ENCODE results near the gene DAPK2.

Gene DAPK2

DNA sequence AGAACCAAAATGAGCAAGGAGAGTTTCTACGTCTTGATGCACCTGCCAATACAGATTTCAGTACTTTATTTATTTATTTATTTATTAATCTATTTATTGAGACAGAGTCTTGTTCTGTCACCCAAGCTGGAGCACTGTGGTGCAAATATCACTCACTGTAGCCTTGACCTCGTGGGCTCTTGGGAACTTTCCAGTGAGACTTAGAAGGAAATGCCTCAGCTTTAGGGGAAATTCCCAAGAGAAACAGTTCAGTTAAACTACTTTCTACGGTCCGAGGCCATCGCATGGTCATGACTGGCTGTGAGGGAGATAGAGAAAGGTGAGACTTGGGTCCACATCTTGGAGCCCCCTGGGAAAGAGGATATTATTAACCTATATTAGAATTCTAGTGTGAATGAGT lies 165.5 kb downstream of the DAPK2 start:
- H3K36me3 ChIP-seq (replicated peaks; ENCODE audit: low read depth, low read length), result no peaks in the 10 kb centered on the region
- peak overlapping the region; percentile 45 for H3K4me3 ChIP-seq (ENCODE audit: low read length)
- peaks cover 59% of the 10 kb centered on the region for H3K4me1 ChIP-seq (ENCODE audit: low read length)
- H3K79me2 ChIP-seq (ENCODE audit: low read length), result no peaks in the 10 kb centered on the region
- TF ChIP-seq, protein P1, sequence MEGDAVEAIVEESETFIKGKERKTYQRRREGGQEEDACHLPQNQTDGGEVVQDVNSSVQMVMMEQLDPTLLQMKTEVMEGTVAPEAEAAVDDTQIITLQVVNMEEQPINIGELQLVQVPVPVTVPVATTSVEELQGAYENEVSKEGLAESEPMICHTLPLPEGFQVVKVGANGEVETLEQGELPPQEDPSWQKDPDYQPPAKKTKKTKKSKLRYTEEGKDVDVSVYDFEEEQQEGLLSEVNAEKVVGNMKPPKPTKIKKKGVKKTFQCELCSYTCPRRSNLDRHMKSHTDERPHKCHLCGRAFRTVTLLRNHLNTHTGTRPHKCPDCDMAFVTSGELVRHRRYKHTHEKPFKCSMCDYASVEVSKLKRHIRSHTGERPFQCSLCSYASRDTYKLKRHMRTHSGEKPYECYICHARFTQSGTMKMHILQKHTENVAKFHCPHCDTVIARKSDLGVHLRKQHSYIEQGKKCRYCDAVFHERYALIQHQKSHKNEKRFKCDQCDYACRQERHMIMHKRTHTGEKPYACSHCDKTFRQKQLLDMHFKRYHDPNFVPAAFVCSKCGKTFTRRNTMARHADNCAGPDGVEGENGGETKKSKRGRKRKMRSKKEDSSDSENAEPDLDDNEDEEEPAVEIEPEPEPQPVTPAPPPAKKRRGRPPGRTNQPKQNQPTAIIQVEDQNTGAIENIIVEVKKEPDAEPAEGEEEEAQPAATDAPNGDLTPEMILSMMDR (IDR thresholded peaks at IDR 0.05; ENCODE audit: low read depth, low read length), result no peak
- no peak for TF ChIP-seq EZH2phosphoT487 (IDR thresholded peaks at IDR 0.05; ENCODE audit: low read depth)
- H3K9me3 ChIP-seq (ENCODE audit: insufficient read depth, low read length), result no peaks in the 10 kb centered on the region
- peak overlapping the region; percentile 60 for H3K4me2 ChIP-seq (ENCODE audit: low read length)
- H3K27ac ChIP-seq (ENCODE audit: low read length), result peak overlapping the region; percentile 59; the same call in 1 of the 2 replicates
- no peaks in the 10 kb centered on the region for H4K20me1 ChIP-seq (ENCODE audit: insufficient read depth, low read length)
- H3K9ac ChIP-seq (ENCODE audit: low read length), result peak overlapping the region; percentile 46
- no peak overlapping the region for H2AFZ ChIP-seq (ENCODE audit: low read depth, low read length)
- no peaks in the 10 kb centered on the region for H3K27me3 ChIP-seq (ENCODE audit: low read depth, low read length)

DNA sequence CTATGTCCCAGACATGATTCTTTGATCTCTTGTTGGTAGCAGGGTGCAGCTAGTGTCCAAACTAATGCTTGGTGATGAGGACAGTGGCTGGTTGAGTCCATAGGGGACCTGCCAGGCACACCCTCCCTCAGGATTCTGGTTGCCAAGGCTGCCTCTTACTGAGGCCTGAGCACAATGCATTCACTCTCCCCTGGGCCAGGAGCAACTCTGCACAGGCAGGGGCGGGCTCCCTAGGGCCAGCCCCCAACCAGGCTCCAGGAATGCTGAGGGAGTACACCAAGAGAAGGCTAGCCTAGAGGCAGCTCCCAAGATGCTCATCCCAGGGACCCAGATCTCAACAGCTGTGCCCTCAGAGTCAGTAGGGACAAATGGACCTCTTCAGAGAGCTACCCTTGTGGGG lies 166.3 kb downstream of the DAPK2 start:
- Histone ChIP-seq H2AFZ (ENCODE audit: low read depth, low read length) (no peak overlapping the region), H3K9me3 (ENCODE audit: insufficient read depth, low read length) (no peaks in the 10 kb centered on the region), H3K4me1 (ENCODE audit: low read length) (peaks cover 59% of the 10 kb centered on the region), H3K27me3 (ENCODE audit: low read depth, low read length) (no peaks in the 10 kb centered on the region), H4K20me1 (ENCODE audit: insufficient read depth, low read length) (no peaks in the 10 kb centered on the region), H3K4me2 (ENCODE audit: low read length) (peak overlapping the region; percentile 60; the same call in 1 of the 2 replicates), H3K9ac (ENCODE audit: low read length) (no peak overlapping the region), H3K36me3 (replicated peaks; ENCODE audit: low read depth, low read length) (no peaks in the 10 kb centered on the region), H3K4me3 (ENCODE audit: low read length) (no peak overlapping the region), H3K27ac (ENCODE audit: low read length) (no peak overlapping the region), H3K79me2 (ENCODE audit: low read length) (no peaks in the 10 kb centered on the region)
- TF ChIP-seq EZH2phosphoT487 (IDR thresholded peaks at IDR 0.05; ENCODE audit: low read depth), result no peak
- TF ChIP-seq, protein P1 (IDR thresholded peaks at IDR 0.05; ENCODE audit: low read depth, low read length), result no peak

DNA sequence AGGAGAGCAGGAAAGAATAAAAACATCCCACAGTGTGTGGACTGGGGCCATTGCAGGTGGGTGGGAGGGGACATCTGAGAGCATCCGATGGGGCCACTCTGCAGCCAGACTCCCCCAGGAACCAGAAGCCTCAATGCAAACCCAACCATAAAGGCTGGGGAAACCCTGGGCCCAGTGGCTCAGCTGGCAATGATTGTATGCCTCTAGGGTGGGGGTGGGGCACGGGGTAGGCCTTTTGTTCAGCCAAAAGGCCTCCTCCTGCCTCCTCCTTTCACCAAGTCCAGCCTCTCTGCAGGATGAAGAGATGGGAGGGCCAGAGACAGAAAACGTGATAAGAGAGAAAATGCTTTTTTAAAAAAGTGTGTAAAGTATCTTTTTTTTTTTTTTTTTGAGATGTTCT lies 167.1 kb downstream of the DAPK2 start:
- Histone ChIP-seq H3K9me3 (ENCODE audit: insufficient read depth, low read length) (no peaks in the 10 kb centered on the region), H3K4me3 (ENCODE audit: low read length) (no peak overlapping the region), H3K4me2 (ENCODE audit: low read length) (no peak overlapping the region), H3K36me3 (replicated peaks; ENCODE audit: low read depth, low read length) (no peaks in the 10 kb centered on the region), H3K9ac (ENCODE audit: low read length) (no peak overlapping the region), H4K20me1 (ENCODE audit: insufficient read depth, low read length) (no peaks in the 10 kb centered on the region), H3K27me3 (ENCODE audit: low read depth, low read length) (no peaks in the 10 kb centered on the region), H3K27ac (ENCODE audit: low read length) (no peak overlapping the region), H3K4me1 (ENCODE audit: low read length) (peaks cover 59% of the 10 kb centered on the region), H2AFZ (ENCODE audit: low read depth, low read length) (no peak overlapping the region), H3K79me2 (ENCODE audit: low read length) (no peaks in the 10 kb centered on the region)
- TF ChIP-seq, protein P1 (IDR thresholded peaks at IDR 0.05; ENCODE audit: low read depth, low read length), result no peak

DNA sequence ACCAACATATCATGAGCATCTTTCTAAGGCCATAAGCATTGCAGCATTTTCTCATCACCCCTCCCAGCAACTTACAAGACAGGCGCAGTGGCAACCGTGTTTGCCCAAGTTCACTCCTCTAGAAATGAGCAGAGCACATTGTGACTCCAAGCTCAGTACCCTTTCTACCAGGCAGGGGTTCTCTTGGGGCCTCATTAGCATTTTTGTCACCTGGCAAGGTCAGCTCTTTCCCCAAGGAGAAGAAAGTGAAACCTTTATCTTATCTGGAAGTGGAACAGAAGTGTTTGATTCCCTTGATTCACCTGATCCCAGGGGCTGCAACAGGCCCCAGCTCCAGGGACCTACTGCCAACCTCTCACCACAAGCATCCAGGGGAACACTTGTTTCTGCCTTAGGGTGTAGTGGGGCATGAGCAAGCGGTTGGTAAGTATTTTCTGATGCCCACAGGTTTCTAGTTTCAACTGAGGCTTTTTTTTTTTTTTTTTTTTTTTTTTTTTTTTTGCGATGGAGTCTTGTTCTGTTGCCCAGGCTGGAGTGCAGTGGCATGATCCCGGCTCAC lies 168.5 kb downstream of the DAPK2 start:
- H4K20me1 ChIP-seq (ENCODE audit: insufficient read depth, low read length), result no peaks in the 10 kb centered on the region
- peaks cover 51% of the 10 kb centered on the region for H3K4me1 ChIP-seq (ENCODE audit: low read length)
- H3K4me3 ChIP-seq (ENCODE audit: low read length), result no peak overlapping the region
- peak overlapping the region; percentile 4; the same call in 1 of the 2 replicates for H3K4me2 ChIP-seq (ENCODE audit: low read length)
- H3K27ac ChIP-seq (ENCODE audit: low read length), result no peak overlapping the region
- no peak overlapping the region for H3K9ac ChIP-seq (ENCODE audit: low read length)
- no peaks in the 10 kb centered on the region for H3K36me3 ChIP-seq (replicated peaks; ENCODE audit: low read depth, low read length)
- H3K27me3 ChIP-seq (ENCODE audit: low read depth, low read length), result no peaks in the 10 kb centered on the region
- TF ChIP-seq, protein P1 (IDR thresholded peaks at IDR 0.05; ENCODE audit: low read depth, low read length), result no peak
- no peak for TF ChIP-seq EZH2phosphoT487 (IDR thresholded peaks at IDR 0.05; ENCODE audit: low read depth)
- H3K9me3 ChIP-seq (ENCODE audit: insufficient read depth, low read length), result no peaks in the 10 kb centered on the region
- no peak overlapping the region for H2AFZ ChIP-seq (ENCODE audit: low read depth, low read length)
- H3K79me2 ChIP-seq (ENCODE audit: low read length), result no peaks in the 10 kb centered on the region

Measured in OCI-LY3 (cell line).